HS-5 (cell line): Measurements from ENCODE around the gene ROBO3.

ENCODE experiments used
- DNase-seq: peaks from one replicate; pipeline ENCODE4 v3.0.0-alpha.2; 2012; ENCODE audit warnings: low read depth

The ROBO3 gene

GRCh38 chr11:124922831-124923230 is 57.6 kb downstream of the ROBO3 start:
- DNase-seq = no peak

GRCh38 chr11:124923296-124923695 is 58.1 kb downstream of the ROBO3 start:
- DNase-seq = no peak

- no peak for DNase-seq
Measured at GRCh38 chr11:124928942-124929665, 63.9 kb downstream of the ROBO3 start.

DNA sequence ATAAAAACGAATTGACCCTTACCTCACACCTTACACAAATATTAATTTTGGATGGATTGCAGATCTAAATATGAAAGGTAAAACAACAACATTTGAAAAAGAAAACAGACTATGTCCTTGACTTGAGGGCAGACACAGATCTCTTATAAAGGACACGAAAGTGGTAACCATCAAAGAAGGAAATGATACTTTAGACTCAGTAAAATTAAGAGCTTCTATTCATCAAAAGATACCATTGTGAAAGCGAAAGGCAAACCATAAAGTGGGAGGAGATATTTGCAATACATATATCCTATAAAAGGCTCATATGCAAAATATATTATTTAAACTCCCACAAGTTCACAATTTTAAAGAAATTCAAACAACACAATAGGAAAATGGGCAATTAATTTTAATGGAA is 65.6 kb downstream of the ROBO3 start:
- DNase-seq = no peak
